Suprapubic skin (tissue), 4 donors: ENCODE results near the gene CTXN2. TPM values are rescaled to one million over a fixed set of nuclear protein-coding genes. Genes with fewer than 3 reads are reported as not detected.

Experiments
- DNase-seq, 2 donors: peaks; one replicate each; pipeline ENCODE4 v3.0.0-alpha.2; 2019; ENCODE audit warnings: low spot score in 2 of 2
- H3K27ac ChIP-seq: fragments of 200-600 bp; sonication (generic); one replicate; pipeline ENCODE4 v1.5.1; 2019
- H3K27me3 ChIP-seq: fragments of 200-600 bp; sonication (generic); one replicate; pipeline ENCODE4 v1.5.1; 2019
- H3K36me3 ChIP-seq: fragments of 200-600 bp; sonication (generic); one replicate; pipeline ENCODE4 v1.5.1; 2019
- H3K4me1 ChIP-seq: fragments of 200-600 bp; sonication (generic); one replicate; pipeline ENCODE4 v1.5.1; 2019
- H3K4me3 ChIP-seq: fragments of 200-600 bp; sonication (generic); one replicate; pipeline ENCODE4 v1.5.1; 2019; ENCODE audit warnings: mild to moderate bottlenecking
- H3K9me3 ChIP-seq: fragments of 200-600 bp; sonication (generic); one replicate; pipeline ENCODE4 v1.5.1; 2019
- EP300 ChIP-seq: sonication (generic); formaldehyde crosslinking; IDR thresholded peaks from one replicate; pipeline ENCODE4 v1.6.1; 2017; ENCODE audit warnings: antibody characterized with exemption
- POLR2A ChIP-seq, 2 donors: fragments of 450-650 bp; IDR thresholded peaks; one replicate each; pipeline ENCODE4 v1.6.1; 2017; ENCODE audit warnings: antibody characterized with exemption in 2 of 2, mild to moderate bottlenecking in 2 of 2, moderate library complexity in 2 of 2
- POLR2AphosphoS5 ChIP-seq, 3 donors: sonication (generic); formaldehyde crosslinking; IDR thresholded peaks; one replicate each; pipeline ENCODE4 v1.6.1; 2017; ENCODE audit warnings: antibody characterized with exemption in 3 of 3
- WGBS: methylation state at CpG from one replicate; pipeline ENCODE4 v1.1.5; 2018; 5-methylcytosine and 5-hydroxymethylcytosine counted together
- total RNA-seq, 4 donors: library from RNA; depleted of rRNA; stranded (reverse); fragments of >200 nt; gene quantifications; one replicate each; pipeline ENCODE4 v1.1.0, GENCODE V29; 2016
- TF ChIP-seq, protein P1 (sequence below), 2 donors: fragments of 200-600 bp in 1 of 2; fragments of 450-650 bp in 1 of 2; sonication (generic) in 1 of 2; IDR thresholded peaks; one replicate each; pipeline ENCODE4 v1.5.1; 2016 to 2019; ENCODE audit warnings: antibody characterized with exemption in 2 of 2, mild to moderate bottlenecking in 1 of 2, moderate library complexity in 1 of 2

CTXN2 gene
- total RNA-seq, 4 donors from 2014 or later: not detected

- Histone ChIP-seq H3K4me1 (no peaks in the 10 kb centered on the region), H3K9me3 (no peaks in the 10 kb centered on the region), H3K27me3 (no peaks in the 10 kb centered on the region), H3K27ac (no peak overlapping the region), H3K36me3 (no peaks in the 10 kb centered on the region), H3K4me3 (no peak overlapping the region)
- TF ChIP-seq EP300: no peak
- TF ChIP-seq POLR2AphosphoS5 (IDR thresholded peaks at IDR 0.05): no peak
- no peak for TF ChIP-seq POLR2A (IDR thresholded peaks at IDR 0.05)
- TF ChIP-seq, protein P1, sequence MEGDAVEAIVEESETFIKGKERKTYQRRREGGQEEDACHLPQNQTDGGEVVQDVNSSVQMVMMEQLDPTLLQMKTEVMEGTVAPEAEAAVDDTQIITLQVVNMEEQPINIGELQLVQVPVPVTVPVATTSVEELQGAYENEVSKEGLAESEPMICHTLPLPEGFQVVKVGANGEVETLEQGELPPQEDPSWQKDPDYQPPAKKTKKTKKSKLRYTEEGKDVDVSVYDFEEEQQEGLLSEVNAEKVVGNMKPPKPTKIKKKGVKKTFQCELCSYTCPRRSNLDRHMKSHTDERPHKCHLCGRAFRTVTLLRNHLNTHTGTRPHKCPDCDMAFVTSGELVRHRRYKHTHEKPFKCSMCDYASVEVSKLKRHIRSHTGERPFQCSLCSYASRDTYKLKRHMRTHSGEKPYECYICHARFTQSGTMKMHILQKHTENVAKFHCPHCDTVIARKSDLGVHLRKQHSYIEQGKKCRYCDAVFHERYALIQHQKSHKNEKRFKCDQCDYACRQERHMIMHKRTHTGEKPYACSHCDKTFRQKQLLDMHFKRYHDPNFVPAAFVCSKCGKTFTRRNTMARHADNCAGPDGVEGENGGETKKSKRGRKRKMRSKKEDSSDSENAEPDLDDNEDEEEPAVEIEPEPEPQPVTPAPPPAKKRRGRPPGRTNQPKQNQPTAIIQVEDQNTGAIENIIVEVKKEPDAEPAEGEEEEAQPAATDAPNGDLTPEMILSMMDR (IDR thresholded peaks at IDR 0.05): no peak
- DNase-seq: no peak
Measured at GRCh38 chr15:48233246-48233645, 41.8 kb downstream of the CTXN2 start.

- no peak overlapping the region for H3K27ac ChIP-seq
- no peak for TF ChIP-seq POLR2AphosphoS5 (IDR thresholded peaks at IDR 0.05)
- no peak for TF ChIP-seq POLR2A (IDR thresholded peaks at IDR 0.05)
- TF ChIP-seq EP300: no peak
- TF ChIP-seq, protein P1 (IDR thresholded peaks at IDR 0.05): no peak
- no peaks in the 10 kb centered on the region for H3K27me3 ChIP-seq
- no peaks in the 10 kb centered on the region for H3K36me3 ChIP-seq
- H3K4me3 ChIP-seq: no peak overlapping the region
- H3K4me1 ChIP-seq: no peaks in the 10 kb centered on the region
- WGBS: 98% methylated on average over 3 of the region's 4 CpGs
- no peak for DNase-seq
- H3K9me3 ChIP-seq: no peaks in the 10 kb centered on the region
Measured at GRCh38 chr15:48239334-48239733, 47.9 kb downstream of the CTXN2 start.

DNA sequence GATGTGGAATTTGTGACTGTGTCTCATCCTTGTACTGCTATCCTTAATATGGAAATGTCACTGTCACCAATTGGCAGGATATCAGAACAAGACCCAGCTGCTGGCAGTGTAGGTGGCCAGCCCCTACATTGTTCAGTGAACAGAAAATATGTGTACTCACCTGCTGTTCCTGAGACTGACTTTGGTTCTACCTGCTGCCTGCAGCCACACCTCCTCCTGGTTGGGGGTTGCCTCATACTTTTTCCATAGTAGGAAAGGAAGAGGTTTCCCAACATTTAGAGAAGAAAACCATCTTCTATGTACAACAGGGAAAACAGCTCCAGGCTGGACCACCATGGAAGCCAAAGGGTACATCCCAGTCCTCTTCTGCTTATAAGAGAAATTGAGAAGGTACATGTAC is 50.5 kb downstream of the CTXN2 start:
- Histone ChIP-seq H3K27me3 (no peaks in the 10 kb centered on the region), H3K27ac (no peak overlapping the region), H3K36me3 (no peaks in the 10 kb centered on the region), H3K4me3 (no peak overlapping the region), H3K9me3 (no peaks in the 10 kb centered on the region), H3K4me1 (no peaks in the 10 kb centered on the region)
- no peak for DNase-seq
- TF ChIP-seq, protein P1 (IDR thresholded peaks at IDR 0.05): no peak
- TF ChIP-seq EP300 (no peak), POLR2A (IDR thresholded peaks at IDR 0.05) (no peak), POLR2AphosphoS5 (IDR thresholded peaks at IDR 0.05) (no peak)

DNA sequence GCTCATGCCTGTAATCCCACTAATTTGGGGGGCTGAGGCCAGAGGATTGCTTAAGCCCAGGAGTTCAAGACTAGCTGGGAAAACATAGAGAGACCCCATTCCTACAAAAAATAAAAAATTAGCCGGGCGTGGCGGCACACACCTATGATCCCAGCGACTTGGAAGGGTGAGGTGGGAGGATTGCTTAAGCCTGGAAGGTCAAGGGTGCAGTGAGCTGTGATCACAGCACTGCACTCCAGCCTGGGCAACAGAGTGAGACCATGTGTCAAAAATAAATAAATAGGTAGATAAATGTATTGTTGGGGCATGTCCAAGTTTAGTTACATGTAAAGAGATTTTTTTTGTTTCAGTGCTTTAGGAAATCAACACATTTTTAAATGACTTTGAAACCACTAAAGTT is 51.1 kb downstream of the CTXN2 start:
- H3K36me3 ChIP-seq: no peaks in the 10 kb centered on the region
- 89% methylated on average over 4 of the region's 4 CpGs for WGBS
- no peaks in the 10 kb centered on the region for H3K4me1 ChIP-seq
- H3K27ac ChIP-seq: no peak overlapping the region
- no peak for DNase-seq
- no peaks in the 10 kb centered on the region for H3K9me3 ChIP-seq
- TF ChIP-seq EP300 (no peak), POLR2A (IDR thresholded peaks at IDR 0.05) (no peak), POLR2AphosphoS5 (IDR thresholded peaks at IDR 0.05) (no peak)
- TF ChIP-seq, protein P1 (IDR thresholded peaks at IDR 0.05): no peak
- no peaks in the 10 kb centered on the region for H3K27me3 ChIP-seq
- H3K4me3 ChIP-seq: no peak overlapping the region

GRCh38 chr15:48244921-48245320 is 53.5 kb downstream of the CTXN2 start:
- Histone ChIP-seq H3K4me3 (no peak overlapping the region), H3K27me3 (no peaks in the 10 kb centered on the region), H3K27ac (no peak overlapping the region), H3K36me3 (no peaks in the 10 kb centered on the region), H3K4me1 (no peaks in the 10 kb centered on the region), H3K9me3 (no peaks in the 10 kb centered on the region)
- no peak for DNase-seq
- no peak for TF ChIP-seq POLR2AphosphoS5 (IDR thresholded peaks at IDR 0.05)
- no peak for TF ChIP-seq POLR2A (IDR thresholded peaks at IDR 0.05)
- TF ChIP-seq EP300: no peak
- TF ChIP-seq, protein P1 (IDR thresholded peaks at IDR 0.05): no peak
- WGBS: 48% methylated on average over 1 of the region's 1 CpG
